Measurements from ENCODE around the gene CRTC2. TPM values are rescaled to one million over a fixed set of nuclear protein-coding genes. Genes with fewer than 3 reads are reported as not detected.
A peak's percentile ranks its signal among the peaks of the same experiment; 100 is the strongest.

The CRTC2 gene
- total RNA-seq, 2 experiments from 2014 or later: 107 TPM

- Mint-ChIP-seq H3K36me3 (ENCODE audit: low read depth) (peaks cover 40% of the 10 kb centered on the region), H3K27ac (no peak overlapping the region), H3K9me3 (no peaks in the 10 kb centered on the region), H3K27me3 (no peaks in the 10 kb centered on the region), H3K4me3 (no peak overlapping the region), H3K4me1 (peaks cover 67% of the 10 kb centered on the region)
- DNase-seq: no peak
- POLR2A ChIA-PET: interaction anchor here (1.3 to 1.4 kb wide), 2 partner anchors 7 to 26 kb away, joined by 3 to 4 read pairs; partner anchors contain the start of gene SLC39A1
- CTCF ChIA-PET: no interaction called here
Observed at GRCh38 chr1:153970346-153970745, 11.9 kb upstream of the CRTC2 start.

- Mint-ChIP-seq H3K36me3 (ENCODE audit: low read depth) (peaks cover 29% of the 10 kb centered on the region), H3K27ac (no peak overlapping the region), H3K4me3 (no peak overlapping the region), H3K4me1 (peaks cover 64% of the 10 kb centered on the region), H3K9me3 (no peaks in the 10 kb centered on the region), H3K27me3 (no peaks in the 10 kb centered on the region)
- ChIA-PET CTCF (interaction anchor here (0.8 to 1.0 kb wide), 2 partner anchors 9 to 22 kb away, joined by 3 to 4 read pairs; partner anchors contain the start of genes DENND4B and JTB), POLR2A (interaction anchor here (1.0 to 4.7 kb wide), 5 partner anchors 8 to 47 kb away, joined by 4 to 97 read pairs (median 40); partner anchors contain the start of genes DENND4B, GATAD2B, JTB and RAB13)
- DNase-seq: no peak
Observed at GRCh38 chr1:153968972-153969371, 10.6 kb upstream of the CRTC2 start.

- POLR2A ChIA-PET: interaction anchor here (1.4 to 4.7 kb wide), 7 partner anchors 8 to 297 kb away, joined by 5 to 118 read pairs (median 51); partner anchors contain the start of genes CRTC2, DENND4B, GATAD2B and ILF2
- Mint-ChIP-seq H3K4me3 (peak overlapping the region; percentile 80), H3K36me3 (ENCODE audit: low read depth) (peaks cover 24% of the 10 kb centered on the region), H3K4me1 (peaks cover 68% of the 10 kb centered on the region), H3K27ac (no peak overlapping the region), H3K27me3 (no peaks in the 10 kb centered on the region), H3K9me3 (no peaks in the 10 kb centered on the region)
- no peak for DNase-seq
- CTCF ChIA-PET: interaction anchor here (0.8 to 3.3 kb wide), 7 partner anchors 9 to 171 kb away, joined by 3 to 48 read pairs (median 9); partner anchors contain the start of genes DENND4B, GATAD2B, JTB and RAB13
Observed at GRCh38 chr1:153968408-153968807, 10.0 kb upstream of the CRTC2 start.

GRCh38 chr1:153968000-153968363, 9.6 kb upstream of the CRTC2 start:
- no peaks in the 10 kb centered on the region for H3K27me3 Mint-ChIP-seq
- no peak for DNase-seq
- peaks cover 20% of the 10 kb centered on the region for H3K36me3 Mint-ChIP-seq (ENCODE audit: low read depth)
- CTCF ChIA-PET: interaction anchor here (1.3 to 3.3 kb wide), 12 partner anchors 9 to 457 kb away, joined by 3 to 48 read pairs (median 8); partner anchors contain the start of genes DENND4B, GATAD2B, JTB and RAB13
- H3K27ac Mint-ChIP-seq: peak overlapping the region; percentile 84
- POLR2A ChIA-PET: interaction anchor here (1.0 to 4.7 kb wide), 13 partner anchors 9 to 298 kb away, joined by 3 to 118 read pairs (median 6); partner anchors contain the start of genes CRTC2, DENND4B, GATAD2B and ILF2
- no peaks in the 10 kb centered on the region for H3K9me3 Mint-ChIP-seq
- peak overlapping the region; percentile 80 for H3K4me3 Mint-ChIP-seq
- peaks cover 64% of the 10 kb centered on the region for H3K4me1 Mint-ChIP-seq

GRCh38 chr1:153967107-153967999, 8.9 kb upstream of the CRTC2 start, which contains the start of gene CREB3L4:
Gene CREB3L4 (plus strand): TSS chr1:153967902. CDS start chr1:153968526, 624 bp downstream.
- Mint-ChIP-seq H3K9me3 (no peaks in the 10 kb centered on the region), H3K36me3 (ENCODE audit: low read depth) (peaks cover 15% of the 10 kb centered on the region), H3K4me3 (peak within 1 kb of the TSS; percentile 80), H3K27ac (peak within 1 kb of the TSS; percentile 84), H3K27me3 (no peaks in the 10 kb centered on the region), H3K4me1 (peaks cover 63% of the 10 kb centered on the region)
- POLR2A ChIA-PET: interaction anchor here (0.8 to 4.7 kb wide), 20 partner anchors 9 to 427 kb away, joined by 3 to 118 read pairs (median 5); partner anchors contain the start of genes CHTOP, CRTC2, DENND4B and GATAD2B
- DNase-seq: peak; percentile 87
- CTCF ChIA-PET: interaction anchor here (0.8 to 3.3 kb wide), 16 partner anchors 9 to 457 kb away, joined by 3 to 48 read pairs (median 6); partner anchors contain the start of genes CRTC2, DENND4B, GATAD2B and JTB

GRCh38 chr1:153963850-153964331, 5.5 kb upstream of the CRTC2 start:
- ChIA-PET CTCF (interaction anchor here (1.4 to 3.0 kb wide), 5 partner anchors 14 to 371 kb away, joined by 3 to 23 read pairs (median 11); partner anchors contain the start of genes CHTOP, DENND4B, JTB and RAB13), POLR2A (interaction anchor here (0.9 to 4.6 kb wide), 12 partner anchors 10 to 432 kb away, joined by 3 to 44 read pairs (median 7); partner anchors contain the start of genes CHTOP, DENND4B, GATAD2B and JTB)
- no peak for DNase-seq
- Mint-ChIP-seq H3K36me3 (ENCODE audit: low read depth) (peaks cover 26% of the 10 kb centered on the region), H3K9me3 (no peaks in the 10 kb centered on the region), H3K4me3 (peak overlapping the region; percentile 83), H3K27ac (peak overlapping the region; percentile 82), H3K27me3 (no peaks in the 10 kb centered on the region), H3K4me1 (peaks cover 69% of the 10 kb centered on the region)

GRCh38 chr1:153963030-153963849, 4.8 kb upstream of the CRTC2 start, which contains the start of gene SLC39A1:
Gene SLC39A1 (minus strand): TSS chr1:153963537. CDS start chr1:153962715, 822 bp downstream.
- POLR2A ChIA-PET: interaction anchor here (0.7 to 4.6 kb wide), 18 partner anchors 8 to 1121 kb away, joined by 3 to 44 read pairs (median 4); partner anchors contain the start of genes CHTOP, DENND4B, GATAD2B and JTB
- Mint-ChIP-seq H3K4me1 (peaks cover 68% of the 10 kb centered on the region), H3K27ac (peak within 1 kb of the TSS; percentile 82), H3K4me3 (peak within 1 kb of the TSS; percentile 83), H3K27me3 (no peaks in the 10 kb centered on the region), H3K9me3 (no peaks in the 10 kb centered on the region), H3K36me3 (ENCODE audit: low read depth) (peaks cover 32% of the 10 kb centered on the region)
- DNase-seq: peak; percentile 96
- CTCF ChIA-PET: interaction anchor here (1.0 to 3.0 kb wide), 8 partner anchors 10 to 372 kb away, joined by 3 to 23 read pairs (median 5); partner anchors contain the start of genes CHTOP, DENND4B, JTB and RAB13

GRCh38 chr1:153962088-153963029, 3.9 kb upstream of the CRTC2 start:
- peak overlapping the region; percentile 83 for H3K4me3 Mint-ChIP-seq
- no peak for DNase-seq
- H3K27ac Mint-ChIP-seq: peak overlapping the region; percentile 82
- H3K4me1 Mint-ChIP-seq: peaks cover 61% of the 10 kb centered on the region
- H3K36me3 Mint-ChIP-seq (ENCODE audit: low read depth): peaks cover 37% of the 10 kb centered on the region
- no peaks in the 10 kb centered on the region for H3K9me3 Mint-ChIP-seq
- no peaks in the 10 kb centered on the region for H3K27me3 Mint-ChIP-seq
- ChIA-PET POLR2A (interaction anchor here (0.7 to 4.6 kb wide), 17 partner anchors 8 to 1122 kb away, joined by 3 to 44 read pairs (median 4); partner anchors contain the start of genes CHTOP, DENND4B, GATAD2B and JTB), CTCF (interaction anchor here (0.6 to 3.0 kb wide), 8 partner anchors 10 to 328 kb away, joined by 3 to 23 read pairs (median 4); partner anchors contain the start of genes CHTOP, DENND4B, JTB and RAB13)

- H3K4me1 Mint-ChIP-seq: peaks cover 62% of the 10 kb centered on the region
- H3K9me3 Mint-ChIP-seq: no peaks in the 10 kb centered on the region
- no peak for DNase-seq
- no peaks in the 10 kb centered on the region for H3K27me3 Mint-ChIP-seq
- ChIA-PET POLR2A (interaction anchor here (4.6 kb wide), 1 partner anchor 16 kb away, joined by 44 read pairs; the partner anchor contains the start of gene DENND4B), CTCF (no interaction called here)
- H3K27ac Mint-ChIP-seq: peak overlapping the region; percentile 19
- peak overlapping the region; percentile 83 for H3K4me3 Mint-ChIP-seq
- H3K36me3 Mint-ChIP-seq (ENCODE audit: low read depth): peaks cover 35% of the 10 kb centered on the region
Observed at GRCh38 chr1:153961421-153961820, 3.0 kb upstream of the CRTC2 start.

GRCh38 chr1:153960206-153960605, 1.8 kb upstream of the CRTC2 start:
- POLR2A ChIA-PET: interaction anchor here (1.2 to 4.6 kb wide), 2 partner anchors 15 to 30 kb away, joined by 3 to 44 read pairs; partner anchors contain the start of genes DENND4B and RPS27
- CTCF ChIA-PET: no interaction called here
- Mint-ChIP-seq H3K4me3 (no peak overlapping the region), H3K4me1 (peaks cover 60% of the 10 kb centered on the region), H3K27ac (no peak overlapping the region), H3K9me3 (no peaks in the 10 kb centered on the region), H3K27me3 (no peaks in the 10 kb centered on the region), H3K36me3 (ENCODE audit: low read depth) (peaks cover 30% of the 10 kb centered on the region)
- no peak for DNase-seq
